ENCODE results near the gene POU2AF1.

Gene POU2AF1

GRCh38 chr11:111309215-111309915, 69.7 kb downstream of the POU2AF1 start:
- TF ChIP-seq Cebpa-rat (IDR thresholded peaks at IDR 0.05) = no peak
- Histone ChIP-seq H3K36me3 (no peaks in the 10 kb centered on the region; the same call in 1 of the 2 replicates), H4K20me1 (no peaks in the 10 kb centered on the region), H3K9ac (no peak overlapping the region), H3K27me3 (no peaks in the 10 kb centered on the region), H3K27ac (no peak overlapping the region), H3K4me2 (no peak overlapping the region), H3K9me3 (peaks cover 5% of the 10 kb centered on the region; the same call in 1 of the 2 replicates), H3K4me1 (peaks cover 12% of the 10 kb centered on the region), H3K4me3 (no peak overlapping the region)

GRCh38 chr11:111308140-111308539, 70.9 kb downstream of the POU2AF1 start:
- Histone ChIP-seq H3K4me2 (no peak overlapping the region), H3K27ac (no peak overlapping the region), H3K4me1 (peaks cover 12% of the 10 kb centered on the region), H3K9me3 (peaks cover 1% of the 10 kb centered on the region; the same call in 1 of the 2 replicates), H3K9ac (no peak overlapping the region), H3K27me3 (no peaks in the 10 kb centered on the region), H3K4me3 (no peak overlapping the region), H4K20me1 (no peaks in the 10 kb centered on the region), H3K36me3 (no peaks in the 10 kb centered on the region; the same call in 1 of the 2 replicates)
- TF ChIP-seq Cebpa-rat (IDR thresholded peaks at IDR 0.05) = no peak

- Histone ChIP-seq H4K20me1 (no peaks in the 10 kb centered on the region), H3K36me3 (no peaks in the 10 kb centered on the region; the same call in 1 of the 2 replicates), H3K27ac (no peak overlapping the region), H3K9me3 (no peaks in the 10 kb centered on the region), H3K4me2 (no peak overlapping the region), H3K9ac (no peak overlapping the region), H3K4me1 (peaks cover 12% of the 10 kb centered on the region), H3K4me3 (no peak overlapping the region), H3K27me3 (no peaks in the 10 kb centered on the region)
- TF ChIP-seq Cebpa-rat (IDR thresholded peaks at IDR 0.05) = no peak
Measured at GRCh38 chr11:111307472-111308108, 71.5 kb downstream of the POU2AF1 start.

- no peak overlapping the region for H3K27ac ChIP-seq
- H3K4me1 ChIP-seq = peaks cover 12% of the 10 kb centered on the region
- no peak for TF ChIP-seq Cebpa-rat (IDR thresholded peaks at IDR 0.05)
- H3K4me3 ChIP-seq = no peak overlapping the region
- peaks cover 2% of the 10 kb centered on the region; the same call in 1 of the 2 replicates for H4K20me1 ChIP-seq
- H3K36me3 ChIP-seq = no peaks in the 10 kb centered on the region
- no peaks in the 10 kb centered on the region for H3K9me3 ChIP-seq
- H3K9ac ChIP-seq = no peak overlapping the region
- peaks cover 6% of the 10 kb centered on the region; the same call in 1 of the 2 replicates for H3K27me3 ChIP-seq
- H3K4me2 ChIP-seq = no peak overlapping the region
Measured at GRCh38 chr11:111306321-111306720, 72.8 kb downstream of the POU2AF1 start.

- TF ChIP-seq Cebpa-rat (IDR thresholded peaks at IDR 0.05) = no peak
- no peak overlapping the region for H3K27ac ChIP-seq
- H3K4me3 ChIP-seq = no peak overlapping the region
- H3K9ac ChIP-seq = no peak overlapping the region
- peaks cover 12% of the 10 kb centered on the region for H3K4me1 ChIP-seq
- H3K4me2 ChIP-seq = no peak overlapping the region
- no peaks in the 10 kb centered on the region for H3K9me3 ChIP-seq
- H3K27me3 ChIP-seq = peaks cover 10% of the 10 kb centered on the region
- H4K20me1 ChIP-seq = peaks cover 6% of the 10 kb centered on the region; the same call in 1 of the 2 replicates
- H3K36me3 ChIP-seq = no peaks in the 10 kb centered on the region
Measured at GRCh38 chr11:111305876-111306275, 73.2 kb downstream of the POU2AF1 start.

- no peaks in the 10 kb centered on the region for H3K9me3 ChIP-seq
- H3K27me3 ChIP-seq = peaks cover 16% of the 10 kb centered on the region
- no peak overlapping the region for H3K4me3 ChIP-seq
- no peak overlapping the region for H3K9ac ChIP-seq
- H3K4me1 ChIP-seq = peaks cover 6% of the 10 kb centered on the region
- no peak overlapping the region for H3K4me2 ChIP-seq
- no peak overlapping the region for H3K27ac ChIP-seq
- peaks cover 12% of the 10 kb centered on the region; the same call in 1 of the 2 replicates for H4K20me1 ChIP-seq
- no peak for TF ChIP-seq Cebpa-rat (IDR thresholded peaks at IDR 0.05)
- no peaks in the 10 kb centered on the region for H3K36me3 ChIP-seq
Measured at GRCh38 chr11:111305162-111305802, 73.8 kb downstream of the POU2AF1 start.

- H3K9me3 ChIP-seq = peaks cover 15% of the 10 kb centered on the region; the same call in 1 of the 2 replicates
- peaks cover 7% of the 10 kb centered on the region; the same call in 1 of the 2 replicates for H3K4me1 ChIP-seq
- H4K20me1 ChIP-seq = peaks cover 22% of the 10 kb centered on the region
- TF ChIP-seq Cebpa-rat (IDR thresholded peaks at IDR 0.05) = no peak
- no peak overlapping the region for H3K9ac ChIP-seq
- no peak overlapping the region for H3K4me3 ChIP-seq
- no peaks in the 10 kb centered on the region for H3K36me3 ChIP-seq
- H3K27me3 ChIP-seq = peaks cover 35% of the 10 kb centered on the region
- no peak overlapping the region for H3K27ac ChIP-seq
- H3K4me2 ChIP-seq = no peak overlapping the region
Measured at GRCh38 chr11:111303461-111303860, 75.6 kb downstream of the POU2AF1 start.

- TF ChIP-seq Cebpa-rat (IDR thresholded peaks at IDR 0.05) = no peak
- no peaks in the 10 kb centered on the region for H3K36me3 ChIP-seq
- H3K9me3 ChIP-seq = peaks cover 15% of the 10 kb centered on the region; the same call in 1 of the 2 replicates
- peaks cover 7% of the 10 kb centered on the region; the same call in 1 of the 2 replicates for H3K4me1 ChIP-seq
- H3K4me2 ChIP-seq = no peak overlapping the region
- H3K9ac ChIP-seq = no peak overlapping the region
- H3K27ac ChIP-seq = no peak overlapping the region
- no peak overlapping the region for H3K4me3 ChIP-seq
- H4K20me1 ChIP-seq = peaks cover 22% of the 10 kb centered on the region
- H3K27me3 ChIP-seq = peaks cover 46% of the 10 kb centered on the region
Measured at GRCh38 chr11:111302298-111302697, 76.8 kb downstream of the POU2AF1 start.
